ENCODE results near the gene CIAO2A.
"Not testable (repeated sequence)": the region's sequence is repeated elsewhere in the genome, so short reads cannot be mapped to it uniquely, and the experiment has no call there.

The CIAO2A gene

GRCh38 chr15:64070965-64071851 lies 22.4 kb downstream of the CIAO2A start:
- peak; percentile 89 for DNase-seq (ENCODE audit: low read depth)

DNA sequence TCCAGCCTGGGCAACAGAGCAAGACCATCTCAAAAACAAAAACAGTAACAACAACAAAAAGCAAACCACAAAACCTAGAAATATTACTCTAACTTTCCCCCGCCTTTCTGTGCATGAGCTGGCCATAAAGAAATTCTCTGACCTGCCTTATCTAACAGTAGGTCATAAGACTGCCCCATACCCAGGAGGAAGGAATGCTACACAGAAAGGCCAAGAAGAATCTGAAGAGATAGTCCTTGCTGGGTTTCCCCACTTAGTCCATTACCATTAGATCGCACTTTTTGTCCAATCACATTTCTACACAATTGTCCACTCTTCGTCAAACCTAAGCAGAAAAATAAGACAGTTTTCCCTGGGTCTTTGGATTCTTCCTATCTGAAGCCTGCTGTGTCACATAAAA lies 23.5 kb downstream of the CIAO2A start:
- DNase-seq (ENCODE audit: low read depth), result no peak

GRCh38 chr15:64068133-64068532 lies 25.5 kb downstream of the CIAO2A start:
- DNase-seq (ENCODE audit: low read depth), result no peak

GRCh38 chr15:64067564-64068030 lies 26.0 kb downstream of the CIAO2A start:
- peak; percentile 71 for DNase-seq (ENCODE audit: low read depth)

- DNase-seq (ENCODE audit: low read depth), result peak; percentile 49
Observed at GRCh38 chr15:64066451-64066850, 27.2 kb downstream of the CIAO2A start.

DNA sequence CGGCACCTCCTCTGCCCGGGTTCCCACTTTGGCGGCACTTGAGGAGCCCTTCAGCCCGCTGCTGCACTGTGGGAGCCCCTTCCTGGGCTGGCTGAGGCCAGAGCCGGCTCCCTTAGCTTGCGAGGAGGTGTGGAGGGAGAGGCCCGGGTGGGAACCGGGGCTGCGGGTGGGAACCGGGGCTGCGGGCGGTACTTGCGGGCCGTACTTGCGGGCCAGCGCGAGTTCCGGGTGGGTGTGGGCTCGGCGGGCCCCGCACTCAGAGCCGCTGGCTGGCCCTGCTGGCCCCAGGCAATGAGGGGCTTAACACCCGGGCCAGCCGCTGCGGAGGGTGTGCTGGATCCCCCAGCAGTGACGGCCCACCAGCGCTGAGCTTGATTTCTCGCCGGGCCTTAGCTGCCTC lies 32.9 kb downstream of the CIAO2A start:
- DNase-seq (ENCODE audit: low read depth), result no peak

DNA sequence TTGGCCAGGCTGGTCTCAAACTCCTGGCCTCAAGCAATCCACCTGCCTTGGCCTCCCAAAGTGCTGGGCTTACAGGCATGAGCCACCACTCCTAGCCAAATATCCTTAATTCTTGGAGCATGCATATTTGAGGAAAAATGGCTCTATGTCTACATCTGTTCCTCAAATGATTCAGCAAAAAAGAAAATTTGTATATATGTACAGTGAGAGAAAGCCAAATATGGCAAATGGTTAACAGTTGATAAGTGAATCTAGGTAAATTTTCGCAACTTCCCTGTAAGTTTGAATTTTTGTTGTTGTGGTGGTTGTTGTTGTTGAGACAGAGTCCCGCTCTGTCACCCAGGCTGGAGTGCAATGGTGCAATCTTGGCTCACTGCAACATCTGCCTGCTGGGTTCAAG lies 34.5 kb downstream of the CIAO2A start:
- DNase-seq (ENCODE audit: low read depth), result not testable (repeated sequence)

- peak; percentile 67 for DNase-seq (ENCODE audit: low read depth)
Observed at GRCh38 chr15:64058279-64058678, 35.4 kb downstream of the CIAO2A start.

DNA sequence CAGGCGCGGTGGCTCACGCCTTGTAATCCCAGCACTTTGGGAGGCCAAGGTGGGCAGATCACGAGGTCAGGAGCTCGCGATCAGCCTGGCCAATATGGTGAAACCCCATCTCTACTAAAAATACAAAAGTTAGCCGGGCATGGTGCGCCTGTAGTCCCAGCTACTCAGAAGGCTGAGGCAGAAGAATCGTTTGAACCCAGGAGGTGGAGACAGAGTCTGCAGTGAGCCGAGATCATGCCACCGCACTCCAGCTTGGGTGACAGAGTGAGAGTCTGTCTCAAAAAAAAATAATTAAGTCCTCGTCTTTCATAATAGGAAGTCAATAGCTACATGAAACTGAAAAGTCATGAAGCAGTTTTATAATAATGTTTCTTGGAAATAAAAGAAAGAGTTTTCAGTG lies 40.0 kb downstream of the CIAO2A start:
- not testable (repeated sequence) for DNase-seq (ENCODE audit: low read depth)

GRCh38 chr15:64052925-64053491 lies 40.6 kb downstream of the CIAO2A start:
- DNase-seq (ENCODE audit: low read depth), result no peak

- no peak for DNase-seq (ENCODE audit: low read depth)
Observed at GRCh38 chr15:64051407-64052259, 42.0 kb downstream of the CIAO2A start.

DNA sequence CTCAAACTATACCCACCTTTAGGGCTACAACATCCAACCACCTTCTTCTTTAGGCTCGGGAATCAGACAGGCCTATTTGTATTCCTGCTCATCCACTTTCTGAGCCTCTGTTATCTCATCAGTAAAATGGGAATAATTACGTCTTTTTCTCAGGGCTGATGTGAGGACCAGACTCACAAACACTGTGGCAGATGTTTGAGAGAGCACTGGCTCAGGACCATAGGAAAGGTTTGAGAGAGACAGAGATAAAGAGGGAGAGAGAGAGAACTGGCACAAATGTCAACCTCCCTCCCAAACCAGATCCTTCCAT lies 42.6 kb downstream of the CIAO2A start:
- no peak for DNase-seq (ENCODE audit: low read depth)

- no peak for DNase-seq (ENCODE audit: low read depth)
Observed at GRCh38 chr15:64050281-64051092, 43.2 kb downstream of the CIAO2A start.

GRCh38 chr15:64048781-64049460 lies 44.7 kb downstream of the CIAO2A start:
- no peak for DNase-seq (ENCODE audit: low read depth)

GRCh38 chr15:64046421-64047153 lies 47.1 kb downstream of the CIAO2A start, which contains the start of gene DAPK2:
Gene DAPK2 (minus strand): TSS chr15:64046485. CDS start chr15:64040261, 6,224 bp downstream.
- DNase-seq (ENCODE audit: low read depth), result peak; percentile 69

DNA sequence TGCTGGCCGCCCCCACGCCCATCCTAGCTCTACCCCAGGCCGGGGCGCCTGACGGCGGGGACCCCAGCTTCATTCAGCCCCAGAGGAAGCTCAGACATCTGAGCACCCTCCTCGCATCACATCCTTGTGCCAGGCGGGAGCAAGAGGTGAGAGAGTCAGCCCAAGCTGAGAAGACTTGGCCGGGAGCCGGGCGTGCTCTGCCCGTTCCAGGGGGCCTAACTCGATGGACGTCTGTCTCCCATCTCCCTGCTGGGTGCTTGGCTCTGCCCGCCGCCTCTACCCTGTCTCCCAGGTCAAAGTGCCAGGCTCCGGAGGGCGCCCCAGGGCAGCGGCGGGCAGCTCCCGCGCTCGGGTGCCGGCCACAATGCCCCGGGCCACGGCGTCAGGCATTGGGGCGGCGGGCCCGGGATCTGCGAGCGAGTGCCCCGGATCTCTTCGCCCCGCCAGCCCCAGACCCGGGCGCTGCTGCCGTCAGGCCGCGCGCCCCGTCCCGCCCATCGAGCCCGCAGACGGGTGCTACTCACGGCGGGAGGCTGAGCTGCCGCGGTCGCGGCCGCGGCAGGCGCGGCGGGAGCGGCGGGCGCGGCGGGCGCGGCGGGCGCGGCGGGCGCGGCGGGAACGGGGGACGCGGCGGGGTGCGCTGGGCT lies 47.7 kb downstream of the CIAO2A start:
- DNase-seq (ENCODE audit: low read depth), result peak; percentile 19

DNA sequence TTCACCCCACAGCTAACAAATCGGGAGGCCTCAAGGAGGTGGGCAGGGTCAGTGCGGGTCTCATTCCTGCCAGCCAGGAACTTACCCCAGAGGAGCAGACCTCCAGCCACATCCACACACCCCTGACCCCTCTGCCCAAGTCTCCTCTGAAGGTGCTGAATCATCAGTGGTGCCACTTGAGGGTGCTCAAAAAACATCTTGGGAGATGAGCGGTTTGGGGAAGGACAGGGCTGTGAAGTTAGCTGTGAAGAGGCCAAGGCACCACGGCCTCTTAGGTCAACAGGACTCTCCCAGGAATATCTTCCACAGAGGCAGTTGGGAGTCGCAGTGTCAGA lies 48.6 kb downstream of the CIAO2A start:
- no peak for DNase-seq (ENCODE audit: low read depth)

DNA sequence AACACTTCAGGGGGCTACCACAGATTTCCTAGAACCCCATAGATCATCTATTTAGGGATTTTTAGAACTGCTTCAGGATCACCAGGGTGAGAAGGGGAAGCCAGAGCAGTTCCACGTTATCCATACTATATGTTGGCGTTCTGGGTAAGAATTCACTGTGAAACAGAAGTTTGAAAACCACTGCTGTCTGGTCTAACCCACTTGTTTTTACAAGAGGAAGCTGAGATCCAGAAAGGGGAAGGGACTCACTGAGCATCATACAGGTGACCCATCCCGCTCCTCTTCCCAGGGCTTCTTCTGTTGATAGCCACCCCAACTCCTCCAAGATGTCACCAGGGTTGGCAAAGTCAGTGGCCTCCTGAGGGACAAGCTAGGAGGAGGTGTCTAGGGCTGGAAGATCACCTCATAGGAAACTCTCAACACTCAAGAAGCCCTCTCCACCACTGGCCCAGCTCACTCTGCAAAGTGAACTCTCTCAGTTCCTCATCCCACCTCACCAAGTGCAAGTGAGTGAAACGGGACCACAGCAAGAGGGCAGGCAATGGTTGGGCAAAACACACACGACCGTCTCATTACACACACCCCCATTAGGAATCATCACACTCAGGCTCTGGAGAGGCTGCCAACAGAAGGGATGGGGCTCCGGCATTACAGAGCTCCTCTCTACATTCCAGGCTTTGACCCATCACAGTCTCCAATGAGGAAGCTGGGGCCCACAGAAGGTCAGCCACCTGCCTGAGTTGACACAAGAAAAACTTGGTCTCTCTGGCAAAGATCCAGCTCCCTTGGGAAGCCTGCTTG lies 49.1 kb downstream of the CIAO2A start:
- no peak for DNase-seq (ENCODE audit: low read depth)

Data from ELR (cell line).